ENCODE measurements around the gene POTEH.
"Not testable (repeated sequence)": the region's sequence is repeated elsewhere in the genome, so short reads cannot be mapped to it uniquely, and the experiment has no call there.

Gene POTEH

DNA sequence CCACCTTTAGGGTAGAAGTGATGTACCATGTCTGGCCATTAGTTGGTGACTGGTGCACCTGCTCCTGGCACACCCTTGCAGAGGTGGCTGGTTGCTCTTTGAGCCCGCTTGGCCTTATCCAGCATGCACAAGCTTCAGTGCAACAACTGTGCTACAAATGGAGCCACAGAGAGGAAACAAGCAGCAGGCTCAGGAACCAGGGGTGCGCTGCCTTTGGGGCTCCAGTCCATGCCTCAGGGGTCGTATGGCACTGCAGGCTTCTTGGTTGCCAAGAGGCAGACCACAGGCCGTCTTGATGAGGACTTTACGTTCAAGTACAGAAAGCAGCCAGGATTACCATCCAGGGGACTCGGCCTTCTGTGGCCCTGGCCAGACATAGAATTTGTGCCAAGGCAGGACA, 44.6 kb downstream of the POTEH start:
- not testable (repeated sequence) for DNase-seq (ENCODE audit: low read depth in 2 of 2)

DNA sequence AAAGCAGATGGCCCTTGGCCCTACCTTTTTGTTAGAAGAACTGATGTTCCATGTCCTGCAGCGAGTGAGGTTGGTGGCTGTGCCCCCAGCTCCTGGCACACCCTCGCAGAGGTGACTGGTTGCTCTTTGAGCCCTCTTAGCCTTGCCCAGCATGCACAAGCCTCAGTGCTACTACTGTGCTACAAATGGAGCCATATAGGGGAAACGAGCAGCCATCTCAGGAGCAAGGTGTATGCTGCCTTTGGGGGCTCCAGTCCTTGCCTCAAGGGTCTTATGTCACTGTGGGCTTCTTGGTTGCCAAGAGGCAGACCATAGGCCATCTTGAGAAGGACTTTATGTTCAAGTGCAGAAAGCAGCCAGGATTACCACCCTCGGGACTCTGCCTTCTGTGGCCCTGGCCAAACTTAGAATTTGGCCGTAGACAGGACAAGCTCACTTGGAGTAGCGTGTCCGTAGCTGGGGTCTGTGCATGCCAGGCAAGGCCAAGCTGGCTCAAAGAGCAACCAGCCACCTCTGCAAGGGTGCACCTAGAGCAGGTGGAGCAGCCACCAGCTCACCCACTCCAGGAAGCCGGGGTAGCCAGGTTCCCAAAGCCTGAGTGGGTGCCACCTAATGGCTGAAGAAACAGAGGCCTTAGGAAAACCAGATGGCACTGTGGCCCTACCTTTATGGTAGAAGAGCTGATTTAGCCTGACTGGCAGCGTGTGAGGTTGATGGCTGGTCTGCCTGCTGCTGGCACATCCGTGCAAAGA, 48.5 kb downstream of the POTEH start:
- DNase-seq (ENCODE audit: low read depth in 2 of 2), result not testable (repeated sequence)

DNA sequence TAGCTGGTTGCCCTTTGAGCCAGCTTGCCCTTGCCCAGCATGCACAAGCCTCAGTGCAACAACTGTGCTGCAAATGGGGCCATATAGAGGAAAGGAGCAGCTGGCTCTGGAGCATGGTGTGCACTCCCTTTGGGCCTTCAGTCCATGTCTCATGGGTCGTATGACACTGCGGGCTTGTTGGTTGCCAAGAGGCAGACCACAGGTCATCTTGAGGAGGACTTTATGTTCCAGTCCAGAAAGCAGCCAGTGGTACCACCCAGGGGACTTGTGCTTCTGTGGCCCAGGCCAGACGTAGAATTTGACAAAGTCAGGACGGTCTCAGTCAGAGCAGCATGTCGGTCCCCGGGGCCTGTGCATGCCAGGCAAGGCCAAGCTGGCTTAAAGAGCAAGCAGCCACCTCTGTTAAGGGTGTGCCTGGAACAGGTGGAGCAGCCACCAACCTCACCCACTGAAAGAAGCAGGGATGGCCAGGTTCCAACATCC, 49.1 kb downstream of the POTEH start:
- not testable (repeated sequence) for DNase-seq (ENCODE audit: low read depth in 2 of 2)

DNA sequence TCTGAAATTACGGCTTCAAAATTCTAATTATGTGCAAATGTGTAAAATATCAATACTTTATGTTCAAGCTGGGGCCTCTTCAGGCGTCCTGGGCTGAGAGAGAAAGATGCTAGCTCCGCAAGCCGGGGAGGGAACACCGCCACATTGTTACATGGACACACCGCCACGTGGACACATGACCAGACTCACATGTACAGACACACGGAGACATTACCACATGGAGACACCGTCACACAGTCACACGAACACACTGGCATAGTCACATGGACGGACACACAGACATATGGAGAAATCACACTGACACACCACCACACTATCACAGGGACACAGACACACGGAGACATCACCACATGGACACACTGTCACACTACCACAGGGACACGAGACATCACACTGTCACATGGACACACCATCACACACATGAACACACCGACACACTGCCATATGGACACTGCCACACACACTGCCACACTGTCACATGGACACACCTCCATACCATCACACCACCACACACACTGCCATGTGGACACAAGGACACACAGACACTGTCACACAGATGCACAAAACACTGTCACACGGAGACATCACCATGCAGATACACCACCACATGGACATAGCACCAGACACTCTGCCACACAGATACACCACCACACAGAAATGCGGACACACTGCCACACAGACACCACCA, 58.0 kb downstream of the POTEH start:
- not testable (repeated sequence) for DNase-seq (ENCODE audit: low read depth in 2 of 2)

DNA sequence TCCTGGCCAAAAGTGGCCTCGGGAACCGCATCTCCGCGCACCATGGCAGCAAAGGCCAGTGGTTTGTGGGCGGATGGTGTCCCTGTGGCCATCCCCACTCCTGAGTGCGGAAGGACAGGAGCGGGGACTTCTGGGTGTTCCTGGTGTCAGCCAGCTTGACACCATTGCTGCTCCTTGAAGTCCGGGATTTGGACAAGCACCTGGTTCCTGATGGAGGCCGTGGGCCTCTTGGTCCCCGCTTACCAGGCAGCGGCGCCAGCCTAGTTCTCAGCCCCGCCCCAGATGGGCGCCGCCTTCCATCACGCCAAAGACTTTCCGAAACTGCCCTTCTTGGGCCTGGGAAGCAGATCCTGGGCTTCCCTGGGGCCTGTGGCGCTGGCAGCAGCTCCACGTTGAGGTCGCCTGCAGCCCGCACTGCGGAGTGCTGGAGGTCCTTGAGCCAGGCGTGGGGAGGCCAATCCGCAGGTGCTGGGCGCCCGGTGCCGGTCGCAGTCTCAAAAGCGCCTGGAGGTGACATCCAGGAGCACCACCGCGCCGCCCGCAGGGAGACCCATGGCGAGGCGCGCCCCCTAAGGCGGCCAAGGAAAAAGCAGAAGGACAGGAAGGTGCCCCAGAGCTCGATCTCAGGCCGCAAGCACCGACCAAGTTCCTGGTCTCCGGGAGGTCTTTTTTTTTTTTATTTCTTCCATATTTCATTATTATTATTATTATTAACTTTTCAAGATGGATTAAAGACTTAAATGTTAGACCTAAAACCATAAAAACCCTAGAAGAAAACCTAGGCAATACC, 59.5 kb downstream of the POTEH start:
- not testable (repeated sequence) for DNase-seq (ENCODE audit: low read depth in 2 of 2)

DNA sequence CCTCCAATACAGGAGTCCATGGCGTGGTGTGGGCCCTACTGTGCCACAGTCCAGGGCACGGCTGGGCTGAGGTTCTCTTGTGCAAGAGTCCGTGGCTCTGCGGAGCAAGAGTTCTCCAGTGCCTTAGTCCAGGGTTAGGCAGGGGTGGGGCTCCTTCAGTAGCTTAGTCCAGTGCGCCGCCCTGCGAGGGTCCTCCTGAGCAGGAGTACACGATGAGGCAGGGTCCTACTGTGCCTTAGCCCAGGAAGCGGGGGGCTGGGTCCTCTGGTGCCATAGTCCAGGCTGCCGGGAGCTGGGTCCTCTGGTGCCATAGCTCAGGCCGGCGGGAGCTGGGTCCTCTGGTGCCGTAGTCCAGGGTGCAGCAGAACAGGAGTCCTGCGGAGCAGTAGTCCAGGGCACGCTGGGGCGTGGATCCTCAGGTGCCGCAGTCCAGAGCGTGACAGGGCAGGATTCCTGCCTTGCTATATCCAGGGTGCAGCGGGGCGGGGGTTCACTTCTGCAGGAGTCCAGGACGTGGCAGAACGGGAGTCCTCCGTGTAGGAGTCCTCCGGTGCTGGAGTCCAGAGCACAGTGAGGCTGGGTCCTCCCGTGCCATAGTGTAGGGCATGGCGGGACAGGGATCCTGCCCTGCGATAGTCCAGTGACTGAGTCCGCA, 69.7 kb downstream of the POTEH start:
- not testable (repeated sequence) for DNase-seq (ENCODE audit: low read depth in 2 of 2)

DNA sequence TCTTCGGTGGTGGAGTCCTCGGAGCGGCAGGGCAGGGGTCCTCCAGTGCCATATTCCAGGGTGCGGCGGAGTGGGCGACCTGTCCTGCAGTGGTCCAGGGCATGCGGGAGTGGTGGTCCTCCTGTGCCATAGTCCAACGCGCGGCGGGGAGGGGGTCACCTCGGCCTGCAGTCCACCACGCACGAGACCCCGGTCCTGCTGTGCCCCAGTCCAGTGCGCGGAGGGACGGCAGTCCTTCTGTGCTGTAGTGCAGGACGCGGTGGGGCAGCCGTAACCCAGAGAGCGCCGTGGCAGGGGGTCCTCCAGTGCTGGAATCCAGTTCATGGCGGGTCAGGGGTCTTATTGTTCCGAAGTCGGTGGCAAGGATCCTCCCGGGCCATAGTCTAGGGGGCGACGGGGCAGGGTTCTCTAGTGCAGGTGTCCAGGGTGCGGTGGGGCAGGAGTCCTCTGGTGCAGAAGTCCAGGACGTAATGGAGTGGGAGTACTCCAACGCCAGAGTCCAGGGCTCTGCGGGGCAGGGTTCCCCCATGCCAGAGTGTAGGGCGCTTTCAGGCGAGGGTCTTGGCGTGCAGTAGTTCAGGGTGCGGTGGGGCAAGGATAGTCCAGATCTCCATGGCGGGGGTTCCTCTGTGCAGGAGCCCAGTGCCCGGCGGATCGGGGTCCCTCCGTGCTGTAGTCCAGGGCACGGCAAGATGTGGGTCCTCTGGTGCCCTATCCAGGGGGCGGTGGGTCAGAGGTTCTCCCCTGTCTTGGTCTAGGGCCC, 70.7 kb downstream of the POTEH start:
- not testable (repeated sequence) for DNase-seq (ENCODE audit: low read depth in 2 of 2)

DNA sequence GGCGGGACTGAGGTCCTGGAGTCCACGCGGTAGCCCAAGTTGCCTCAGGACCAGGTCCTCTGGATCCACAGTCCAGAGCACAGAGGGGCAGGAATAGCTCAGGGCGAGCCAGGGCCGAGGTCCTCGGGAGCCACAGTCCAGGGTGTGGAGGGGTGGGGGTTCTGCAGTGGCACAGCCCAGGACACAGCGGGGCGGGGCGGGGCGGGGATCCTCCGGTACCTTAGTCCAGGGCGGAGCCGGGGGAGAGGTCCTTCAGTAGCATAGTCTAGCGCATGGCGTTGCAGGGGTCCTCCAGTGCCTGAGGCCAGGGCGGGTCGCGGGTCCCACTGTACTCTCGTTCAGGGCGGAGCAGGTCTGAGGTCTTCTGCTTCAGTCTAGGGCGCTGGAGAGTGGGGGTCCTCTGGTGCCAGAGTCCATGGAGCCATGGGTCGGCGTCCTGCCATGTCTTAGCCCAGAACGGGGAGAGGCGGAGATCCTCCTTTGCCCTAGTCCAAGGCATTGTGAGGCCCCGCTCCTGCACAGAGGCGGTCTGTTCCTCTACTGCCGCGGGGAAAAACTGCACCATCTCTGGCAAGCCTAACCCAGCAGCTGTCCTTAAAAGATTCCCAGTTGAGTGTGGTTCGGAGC, 71.4 kb downstream of the POTEH start:
- not testable (repeated sequence) for DNase-seq (ENCODE audit: low read depth in 2 of 2)

DNA sequence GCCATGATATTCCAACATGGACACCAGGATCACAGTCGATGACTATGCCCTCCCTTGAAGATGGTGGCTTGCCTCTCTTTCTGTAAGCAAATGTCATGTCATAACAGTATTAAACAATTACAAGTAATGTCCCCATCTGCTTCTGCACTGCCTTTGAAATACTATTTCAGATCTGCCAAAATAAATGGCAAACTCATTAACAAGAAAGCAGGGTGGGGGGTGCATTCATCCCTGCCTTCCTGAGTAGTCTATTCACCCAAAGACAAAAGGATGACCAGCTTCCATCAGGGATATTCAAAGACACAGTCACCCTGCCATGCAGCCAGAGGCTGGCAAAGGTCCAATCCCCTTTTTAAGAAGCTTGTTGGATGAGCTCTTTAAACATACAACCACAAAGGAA, 73.7 kb downstream of the POTEH start:
- DNase-seq (ENCODE audit: low read depth in 2 of 2), result not testable (repeated sequence)

Measured in stimulated activated CD8-positive, alpha-beta memory T cell treated with anti-CD3 and anti-CD28 coated beads, Interleukin-2, amount 100 ng/mL, for 48 hours (primary cell).